H1 (cell line): ENCODE data around the gene DCTD.

Source experiments
- CTCF ChIP-seq, 3 experiments: IDR thresholded peaks; 1 replicate in 2 of 3; 2 replicates in 1 of 3; pipeline versions ENCODE4 v1.5.1 to v1.6.1; 2011; ENCODE audit warnings: low read length in 3 of 3, mild to moderate bottlenecking in 3 of 3, inconsistent platforms in 2 of 3, low read depth in 1 of 3, moderate library complexity in 1 of 3; ENCODE audit not compliant: insufficient read depth in 1 of 3; ENCODE audit errors: control extremely low read depth in 1 of 3
- EP300 ChIP-seq, 2 experiments: IDR thresholded peaks; 1 replicate in 1 of 2; 2 replicates in 1 of 2; pipeline ENCODE4 v1.6.1; 2011 to 2012; ENCODE audit warnings: low read depth in 2 of 2, low read length in 2 of 2, mild to moderate bottlenecking in 2 of 2, borderline replicate concordance in 1 of 2, inconsistent platforms in 1 of 2, moderate library complexity in 1 of 2
- EZH2 ChIP-seq: fragments of 200-600 bp; sonication (generic); IDR thresholded peaks from 2 replicates; pipeline ENCODE4 v1.7.1; 2012; ENCODE audit warnings: low read depth, mild to moderate bottlenecking, moderate library complexity, low read length, inconsistent platforms; ENCODE audit not compliant: severe bottlenecking
- FOSL1 ChIP-seq: IDR thresholded peaks from 2 replicates; pipeline ENCODE4 v1.6.1; 2011; ENCODE audit warnings: mild to moderate bottlenecking, low read depth, low read length, moderate library complexity; ENCODE audit not compliant: insufficient read depth
- GTF2F1 ChIP-seq: IDR thresholded peaks from 2 replicates; pipeline ENCODE4 v1.6.1; 2012; ENCODE audit warnings: low read depth, low read length, improper control_type of control experiment, borderline replicate concordance
- MAFK ChIP-seq: IDR thresholded peaks from 2 replicates; pipeline ENCODE4 v1.6.1; 2012; ENCODE audit warnings: low read depth, mild to moderate bottlenecking, improper control_type of control experiment, low read length
- POLR2A ChIP-seq, 2 experiments: IDR thresholded peaks; 1 replicate in 1 of 2; 2 replicates in 1 of 2; pipeline ENCODE4 v1.6.1; 2011; ENCODE audit warnings: low read depth in 2 of 2, low read length in 2 of 2, mild to moderate bottlenecking in 2 of 2; ENCODE audit errors: control extremely low read depth in 1 of 2
- POLR2AphosphoS5 ChIP-seq: IDR thresholded peaks from 2 replicates; pipeline ENCODE4 v1.6.1; 2011; ENCODE audit warnings: low read depth, low read length
- RAD21 ChIP-seq, 2 experiments: IDR thresholded peaks in 1 of 2; conservative IDR thresholded peaks in 1 of 2; 2 replicates each; pipeline ENCODE4 v1.6.1; 2011; ENCODE audit warnings: low read depth in 2 of 2, low read length in 2 of 2, improper control_type of control experiment in 1 of 2, inconsistent platforms in 1 of 2, mild to moderate bottlenecking in 1 of 2, moderate library complexity in 1 of 2
- RFX5 ChIP-seq: IDR thresholded peaks from 2 replicates; pipeline ENCODE4 v1.6.1; 2011; ENCODE audit warnings: low read depth, low read length, improper control_type of control experiment, borderline replicate concordance
- RNF2 ChIP-seq: fragments of 200-900, 300-1000 bp; sonication (generic); IDR thresholded peaks from 2 replicates; pipeline ENCODE4 v1.7.1; 2016; ENCODE audit warnings: borderline replicate concordance, low read depth, mild to moderate bottlenecking, antibody characterized with exemption, low read length; ENCODE audit not compliant: poor library complexity, severe bottlenecking; ENCODE audit errors: missing control alignments
- RXRA ChIP-seq: IDR thresholded peaks from 2 replicates; pipeline ENCODE4 v1.6.1; 2011; ENCODE audit warnings: low read depth, mild to moderate bottlenecking, low read length, moderate library complexity; ENCODE audit not compliant: insufficient read depth
- TAF1 ChIP-seq: IDR thresholded peaks from 2 replicates; pipeline ENCODE4 v1.6.1; 2011; ENCODE audit warnings: mild to moderate bottlenecking, low read depth, low read length
- USF2 ChIP-seq: IDR thresholded peaks from 2 replicates; pipeline ENCODE4 v1.6.1; 2011; ENCODE audit warnings: low read length, improper control_type of control experiment

- no peak for TF ChIP-seq GTF2F1
- TF ChIP-seq RNF2, result no peak
- no peak for TF ChIP-seq CTCF (IDR thresholded peaks at IDR 0.05; ENCODE audit: control extremely low read depth in 1 of 3, insufficient read depth in 1 of 3, low read depth in 1 of 3, low read length in 3 of 3)
- no peak for TF ChIP-seq POLR2A (IDR thresholded peaks at IDR 0.05; ENCODE audit: control extremely low read depth in 1 of 2, low read depth in 2 of 2, low read length in 2 of 2)
- no peak for TF ChIP-seq RAD21 (IDR thresholded peaks at IDR 0.05 in 1 of 2, conservative IDR thresholded peaks at IDR 0.05 in 1 of 2; ENCODE audit: low read depth in 2 of 2, low read length in 2 of 2)
- no peak for TF ChIP-seq POLR2AphosphoS5
- TF ChIP-seq EP300 (IDR thresholded peaks at IDR 0.05; ENCODE audit: borderline replicate concordance in 1 of 2, low read depth in 2 of 2, low read length in 2 of 2), result no peak
- no peak for TF ChIP-seq RXRA
- TF ChIP-seq FOSL1, result no peak
- no peak for TF ChIP-seq USF2
- no peak for TF ChIP-seq TAF1
- no peak for TF ChIP-seq RFX5
- TF ChIP-seq EZH2, result no peak
- no peak for TF ChIP-seq MAFK
These were observed 8.7 kb upstream of the DCTD start for GRCh38 chr4:182925855-182926254.
